Omental fat pad (tissue), 4 donors: Measurements from ENCODE around the gene RYR1. TPM values are rescaled to one million over a fixed set of nuclear protein-coding genes. Genes with fewer than 3 reads are reported as not detected.

Experiments used
- ATAC-seq: fragments of 150-250 bp; one replicate; pipeline ENCODE4 v1.9.1; 2016; ENCODE audit warnings: mild to moderate bottlenecking, moderate library complexity; ENCODE audit not compliant: low FRiP score
- DNase-seq: peaks from one replicate; pipeline ENCODE4 v3.0.0-alpha.2; 2019; ENCODE audit warnings: low spot score
- total RNA-seq, 4 donors: library from RNA; depleted of rRNA; stranded (reverse); fragments of >200 nt; gene quantifications; one replicate each; pipeline ENCODE4 v1.1.0, GENCODE V29; 2016
- TF ChIP-seq, protein P1 (sequence below), 3 donors: fragments of 450-650 bp; IDR thresholded peaks; one replicate each; pipeline ENCODE4 v1.5.1; 2016 to 2017; ENCODE audit warnings: antibody characterized with exemption in 3 of 3, mild to moderate bottlenecking in 3 of 3, moderate library complexity in 2 of 3

Gene RYR1
- 1 to 10 TPM; 1.9 to 3.6 (median 3.3) TPM for total RNA-seq

DNA sequence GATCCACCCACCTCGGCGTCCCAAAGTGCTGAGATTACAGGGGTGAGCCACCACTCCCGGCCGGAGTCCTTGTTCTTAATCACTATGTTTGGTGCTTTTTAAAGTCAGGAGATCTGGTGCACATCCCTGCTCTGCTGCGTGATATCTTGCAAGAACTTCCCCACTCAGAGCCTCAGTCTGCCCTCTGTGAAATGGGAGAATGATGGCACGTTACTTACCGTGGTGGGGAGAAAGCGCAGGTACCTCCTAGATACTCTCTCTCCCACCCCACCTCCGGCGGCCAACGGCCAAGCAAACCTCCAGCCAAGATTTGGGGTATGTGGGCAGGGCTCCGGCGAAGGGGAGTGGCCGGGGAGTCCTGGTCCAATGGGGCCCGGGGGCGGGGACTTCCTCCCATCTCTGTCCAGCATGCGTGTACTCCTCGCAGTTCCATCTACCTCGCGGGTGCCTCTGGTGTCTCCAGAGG lies at the start of gene RYR1:
Gene RYR1 (plus strand): TSS at position 424 of the 466 bp plus-strand sequence. CDS start 139 bp downstream, outside the sequence.
- TF ChIP-seq, protein P1, sequence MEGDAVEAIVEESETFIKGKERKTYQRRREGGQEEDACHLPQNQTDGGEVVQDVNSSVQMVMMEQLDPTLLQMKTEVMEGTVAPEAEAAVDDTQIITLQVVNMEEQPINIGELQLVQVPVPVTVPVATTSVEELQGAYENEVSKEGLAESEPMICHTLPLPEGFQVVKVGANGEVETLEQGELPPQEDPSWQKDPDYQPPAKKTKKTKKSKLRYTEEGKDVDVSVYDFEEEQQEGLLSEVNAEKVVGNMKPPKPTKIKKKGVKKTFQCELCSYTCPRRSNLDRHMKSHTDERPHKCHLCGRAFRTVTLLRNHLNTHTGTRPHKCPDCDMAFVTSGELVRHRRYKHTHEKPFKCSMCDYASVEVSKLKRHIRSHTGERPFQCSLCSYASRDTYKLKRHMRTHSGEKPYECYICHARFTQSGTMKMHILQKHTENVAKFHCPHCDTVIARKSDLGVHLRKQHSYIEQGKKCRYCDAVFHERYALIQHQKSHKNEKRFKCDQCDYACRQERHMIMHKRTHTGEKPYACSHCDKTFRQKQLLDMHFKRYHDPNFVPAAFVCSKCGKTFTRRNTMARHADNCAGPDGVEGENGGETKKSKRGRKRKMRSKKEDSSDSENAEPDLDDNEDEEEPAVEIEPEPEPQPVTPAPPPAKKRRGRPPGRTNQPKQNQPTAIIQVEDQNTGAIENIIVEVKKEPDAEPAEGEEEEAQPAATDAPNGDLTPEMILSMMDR (IDR thresholded peaks at IDR 0.05), result no peak
- ATAC-seq, result peak; percentile 69
- peak; percentile 36 for DNase-seq

DNA sequence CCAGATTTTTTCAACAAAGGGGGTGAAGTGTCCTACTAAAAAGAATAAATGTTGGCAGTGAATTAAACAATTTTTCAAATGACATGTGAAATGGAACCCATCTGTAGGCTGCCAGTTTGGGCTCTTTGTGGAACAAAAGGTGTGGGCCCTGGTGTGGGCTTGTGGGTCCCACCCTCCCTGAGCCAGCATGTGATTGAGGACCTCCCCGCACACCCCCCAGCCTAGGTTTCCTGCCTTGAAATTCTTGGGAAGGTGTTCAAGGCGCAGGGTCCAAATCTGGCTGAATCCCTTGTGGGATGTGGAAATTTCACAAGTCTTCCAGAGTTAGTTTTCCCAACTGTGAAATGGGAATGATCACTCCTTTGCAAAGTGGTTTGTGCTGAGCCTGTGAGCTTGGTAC lies 49.7 kb upstream of the RYR1 start:
- TF ChIP-seq, protein P1 (IDR thresholded peaks at IDR 0.05), result no peak
- DNase-seq (no peak), ATAC-seq (no peak)

DNA sequence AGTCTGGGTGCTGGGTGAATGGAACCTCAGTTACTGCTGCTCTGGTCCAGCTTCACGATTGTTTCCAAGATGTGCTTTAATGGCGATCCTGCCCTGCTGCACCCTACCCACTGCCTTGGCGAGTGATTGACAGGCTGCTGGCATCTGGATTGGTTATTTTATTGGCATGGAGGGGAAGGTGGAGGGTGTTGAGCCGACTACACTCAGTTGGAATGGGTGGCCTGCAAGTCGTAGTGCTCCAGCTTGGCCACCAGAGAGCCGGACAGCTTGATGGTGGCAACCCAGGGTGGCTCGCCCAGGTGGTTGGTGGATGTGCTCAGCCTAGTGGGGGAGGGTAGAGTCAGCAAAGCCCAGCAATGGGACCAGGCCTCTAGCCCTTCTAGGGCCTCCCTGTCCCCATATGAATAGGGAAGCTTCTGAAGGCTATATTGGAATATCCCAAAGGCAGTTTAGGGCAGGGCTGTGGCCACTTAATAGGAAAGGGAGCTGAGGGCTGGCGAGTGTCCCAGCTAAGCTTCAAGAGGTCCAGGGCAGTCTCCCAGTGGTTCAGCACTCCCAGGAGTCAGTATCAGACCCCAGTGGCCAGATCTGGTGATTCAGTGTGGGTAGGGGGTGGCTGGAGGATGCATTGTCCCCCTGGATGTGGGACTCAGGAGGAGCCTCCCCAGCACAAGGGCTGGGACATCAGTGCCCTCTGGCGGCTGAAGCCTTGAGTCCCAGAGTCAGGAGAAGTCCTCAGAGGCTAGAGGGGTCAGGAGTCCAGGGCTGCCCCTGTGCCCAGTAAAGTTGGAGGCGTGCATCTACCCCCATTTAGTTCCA lies 49.1 kb upstream of the RYR1 start:
- DNase-seq, result no peak
- TF ChIP-seq, protein P1 (IDR thresholded peaks at IDR 0.05), result no peak
- ATAC-seq, result no peak

DNA sequence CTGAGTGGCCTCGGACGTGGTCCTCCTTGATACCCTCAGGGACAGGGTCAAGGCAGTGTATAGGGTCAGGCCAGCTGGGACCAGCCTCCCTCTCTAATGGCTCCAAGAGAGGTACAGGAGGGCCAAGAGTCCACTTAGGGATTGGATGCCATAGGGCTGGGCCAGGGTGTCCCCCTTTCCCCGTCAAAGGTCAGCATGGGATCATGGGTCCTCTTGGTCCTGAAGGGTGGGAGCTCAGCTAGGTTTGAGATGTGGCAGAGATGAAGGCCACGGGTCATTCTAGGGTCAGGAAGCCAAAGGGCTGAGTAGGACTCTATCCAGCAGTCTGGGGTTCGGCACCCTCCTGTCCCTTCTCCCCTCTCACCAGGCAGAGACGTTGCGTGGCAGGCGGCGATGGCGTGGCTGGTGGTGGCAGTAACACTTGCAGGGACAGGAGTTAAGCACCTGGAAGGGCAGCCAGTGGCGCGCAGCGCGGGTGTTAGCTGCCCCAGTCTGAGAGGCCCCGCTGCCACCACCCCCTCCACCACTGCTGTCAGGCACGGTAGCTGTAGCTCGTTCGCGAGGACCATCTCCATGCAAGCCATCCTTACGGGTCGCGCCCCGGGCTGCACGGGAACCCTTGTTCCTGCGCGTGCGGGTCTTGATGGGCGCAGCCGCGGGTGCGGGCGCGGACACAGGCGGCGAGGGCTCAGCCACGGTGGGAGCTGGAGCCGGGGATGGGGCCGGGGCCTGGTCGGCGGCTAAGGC lies 48.3 kb upstream of the RYR1 start:
- DNase-seq (no peak), ATAC-seq (no peak)
- TF ChIP-seq, protein P1 (IDR thresholded peaks at IDR 0.05), result no peak

DNA sequence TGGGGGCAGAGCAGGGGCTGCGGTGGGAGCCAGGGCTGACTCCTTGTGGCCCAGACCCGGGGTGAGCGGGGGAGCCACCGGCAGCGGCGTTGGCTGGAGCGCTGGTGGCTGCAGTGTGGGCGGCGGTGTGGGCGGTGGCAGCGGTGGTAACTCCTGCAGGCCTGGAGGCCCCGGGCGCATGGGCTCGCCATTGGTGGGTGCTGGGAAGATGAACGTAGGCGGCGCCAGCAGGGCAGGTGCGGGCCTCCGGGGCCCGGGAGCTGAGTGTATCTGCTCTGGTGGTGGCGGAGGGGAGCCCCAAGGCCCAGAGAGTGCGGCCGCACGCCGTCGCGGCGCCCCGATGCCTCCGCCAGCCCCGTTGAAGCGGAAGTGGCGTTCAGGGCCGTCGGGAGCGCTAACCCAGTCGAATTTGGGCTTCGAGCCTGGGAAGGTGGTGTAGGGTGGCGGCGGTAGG lies 47.7 kb upstream of the RYR1 start:
- no peak for ATAC-seq
- no peak for DNase-seq
- TF ChIP-seq, protein P1 (IDR thresholded peaks at IDR 0.05), result no peak

DNA sequence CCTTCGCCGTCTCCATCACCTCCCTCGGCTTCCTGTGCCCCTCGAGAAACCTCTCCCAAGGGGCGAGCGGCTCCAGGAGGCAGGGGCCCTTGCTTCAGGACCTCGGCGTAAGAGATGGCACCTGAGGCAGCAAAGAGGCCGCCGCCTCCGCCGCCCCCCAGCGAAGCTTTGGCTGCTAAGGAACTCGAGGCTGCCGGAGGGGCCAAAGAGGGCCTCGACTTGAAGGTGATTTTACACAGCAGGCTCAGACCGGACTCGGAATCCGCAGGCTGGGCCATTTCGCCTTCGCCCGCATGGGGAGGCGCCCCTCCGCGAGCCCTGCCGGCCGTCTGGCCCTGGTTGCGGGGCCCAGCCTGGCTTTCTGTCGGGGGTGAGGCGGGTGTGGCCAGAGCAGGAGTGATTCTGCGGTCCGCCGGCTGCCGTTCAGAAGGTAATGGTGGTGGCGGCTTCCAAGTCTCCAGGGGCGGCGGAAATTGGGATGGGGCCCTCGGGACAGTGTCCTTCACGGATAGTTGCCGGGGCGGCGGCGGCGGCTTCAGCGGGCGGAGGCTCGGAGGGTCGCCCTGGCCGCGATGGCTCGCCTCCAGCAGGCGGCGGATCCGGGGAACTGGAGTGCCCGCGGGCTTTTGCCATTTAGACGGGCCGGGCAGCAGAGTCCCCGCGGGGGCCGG lies 47.1 kb upstream of the RYR1 start:
- DNase-seq, result no peak
- TF ChIP-seq, protein P1 (IDR thresholded peaks at IDR 0.05), result no peak
- no peak for ATAC-seq
